GM10847 (cell line): ENCODE data around the gene EIF4B.

ENCODE experiments used
- POLR2A ChIP-seq: IDR thresholded peaks from 2 replicates; pipeline ENCODE4 v1.6.1; 2011; ENCODE audit not compliant: insufficient read length; ENCODE audit errors: extremely low read depth

EIF4B gene

GRCh38 chr12:52984136-52984535 is 22.1 kb upstream of the EIF4B start:
- no peak for TF ChIP-seq POLR2A

GRCh38 chr12:52988898-52989297 is 17.4 kb upstream of the EIF4B start:
- TF ChIP-seq POLR2A, result no peak

- no peak for TF ChIP-seq POLR2A
Observed at GRCh38 chr12:52990206-52990605, 16.1 kb upstream of the EIF4B start.

- no peak for TF ChIP-seq POLR2A
Observed at GRCh38 chr12:52992699-52993557, 13.3 kb upstream of the EIF4B start.

GRCh38 chr12:52993558-52993869 is 12.7 kb upstream of the EIF4B start:
- no peak for TF ChIP-seq POLR2A

GRCh38 chr12:53004178-53004577 is 2.1 kb upstream of the EIF4B start:
- no peak for TF ChIP-seq POLR2A

- no peak for TF ChIP-seq POLR2A
Observed at GRCh38 chr12:53004582-53004981, 1.7 kb upstream of the EIF4B start.

- TF ChIP-seq POLR2A, result no peak
Observed at GRCh38 chr12:53005215-53005985, 856 bp upstream of the EIF4B start.

GRCh38 chr12:53006810-53007309 is 604 bp downstream of the EIF4B start:
- TF ChIP-seq POLR2A, result no peak

GRCh38 chr12:53007343-53007742 is 1.1 kb downstream of the EIF4B start:
- TF ChIP-seq POLR2A, result no peak

GRCh38 chr12:53010955-53011354 is 4.7 kb downstream of the EIF4B start:
- no peak for TF ChIP-seq POLR2A

- no peak for TF ChIP-seq POLR2A
Observed at GRCh38 chr12:53011889-53012288, 5.6 kb downstream of the EIF4B start.

- TF ChIP-seq POLR2A, result no peak
Observed at GRCh38 chr12:53012928-53013327, 6.7 kb downstream of the EIF4B start.

GRCh38 chr12:53014709-53015108 is 8.5 kb downstream of the EIF4B start:
- TF ChIP-seq POLR2A, result no peak

- no peak for TF ChIP-seq POLR2A
Observed at GRCh38 chr12:53025250-53025649, 19.0 kb downstream of the EIF4B start.

GRCh38 chr12:53031616-53032015 is 25.4 kb downstream of the EIF4B start:
- no peak for TF ChIP-seq POLR2A
